ENCODE data around the gene TMEM158.

Gene TMEM158

GRCh38 chr3:45227946-45228345 lies 1.9 kb upstream of the TMEM158 start:
- no peak for DNase-seq

- no peak for DNase-seq
These were observed 1.2 kb upstream of the TMEM158 start for GRCh38 chr3:45227071-45227820.

GRCh38 chr3:45225465-45226205 lies 452 bp downstream of the TMEM158 start:
- peak in 1 of 2 experiments; percentile 41 for DNase-seq

- peak; percentile 13 to 60 for DNase-seq
These were observed 1.1 kb downstream of the TMEM158 start for GRCh38 chr3:45224824-45225464.

GRCh38 chr3:45223889-45224727 lies 2.0 kb downstream of the TMEM158 start:
- no peak for DNase-seq

GRCh38 chr3:45219694-45220093 lies 6.4 kb downstream of the TMEM158 start:
- DNase-seq, result no peak

GRCh38 chr3:45218578-45219390 lies 7.3 kb downstream of the TMEM158 start:
- DNase-seq, result no peak

GRCh38 chr3:45216021-45216609 lies 10.0 kb downstream of the TMEM158 start:
- no peak for DNase-seq

- DNase-seq, result no peak
These were observed 10.6 kb downstream of the TMEM158 start for GRCh38 chr3:45215466-45215865.

- DNase-seq, result no peak
These were observed 11.9 kb downstream of the TMEM158 start for GRCh38 chr3:45214061-45214680.

- DNase-seq, result no peak
These were observed 14.0 kb downstream of the TMEM158 start for GRCh38 chr3:45212095-45212468.

GRCh38 chr3:45211466-45212094 lies 14.5 kb downstream of the TMEM158 start:
- DNase-seq, result no peak

GRCh38 chr3:45210308-45211041 lies 15.6 kb downstream of the TMEM158 start:
- peak; percentile 7 to 8 for DNase-seq

- DNase-seq, result no peak
These were observed 16.6 kb downstream of the TMEM158 start for GRCh38 chr3:45209526-45209925.

- DNase-seq, result no peak
These were observed 17.5 kb downstream of the TMEM158 start for GRCh38 chr3:45208586-45208985.

- no peak for DNase-seq
These were observed 18.6 kb downstream of the TMEM158 start for GRCh38 chr3:45207446-45207845.

- DNase-seq, result no peak
These were observed 21.0 kb downstream of the TMEM158 start for GRCh38 chr3:45205126-45205525.

- no peak for DNase-seq
These were observed 22.0 kb downstream of the TMEM158 start for GRCh38 chr3:45204136-45204535.

GRCh38 chr3:45199837-45200648 lies 26.0 kb downstream of the TMEM158 start:
- no peak for DNase-seq
